Suprapubic skin (tissue), 4 donors: ENCODE results near the gene CLCN6.

Experiments
- EP300 ChIP-seq: sonication (generic); formaldehyde crosslinking; IDR thresholded peaks from one replicate; pipeline ENCODE4 v1.6.1; 2017; ENCODE audit warnings: antibody characterized with exemption
- POLR2AphosphoS5 ChIP-seq, 3 donors: sonication (generic); formaldehyde crosslinking; IDR thresholded peaks; one replicate each; pipeline ENCODE4 v1.6.1; 2017; ENCODE audit warnings: antibody characterized with exemption in 3 of 3
- TF ChIP-seq, protein P1 (sequence below), 2 donors: fragments of 200-600 bp in 1 of 2; fragments of 450-650 bp in 1 of 2; sonication (generic) in 1 of 2; IDR thresholded peaks; one replicate each; pipeline ENCODE4 v1.5.1; 2016 to 2019; ENCODE audit warnings: antibody characterized with exemption in 2 of 2, mild to moderate bottlenecking in 1 of 2, moderate library complexity in 1 of 2

GRCh38 chr1:11839727-11840705, 34.0 kb downstream of the CLCN6 start:
- TF ChIP-seq, protein P1, sequence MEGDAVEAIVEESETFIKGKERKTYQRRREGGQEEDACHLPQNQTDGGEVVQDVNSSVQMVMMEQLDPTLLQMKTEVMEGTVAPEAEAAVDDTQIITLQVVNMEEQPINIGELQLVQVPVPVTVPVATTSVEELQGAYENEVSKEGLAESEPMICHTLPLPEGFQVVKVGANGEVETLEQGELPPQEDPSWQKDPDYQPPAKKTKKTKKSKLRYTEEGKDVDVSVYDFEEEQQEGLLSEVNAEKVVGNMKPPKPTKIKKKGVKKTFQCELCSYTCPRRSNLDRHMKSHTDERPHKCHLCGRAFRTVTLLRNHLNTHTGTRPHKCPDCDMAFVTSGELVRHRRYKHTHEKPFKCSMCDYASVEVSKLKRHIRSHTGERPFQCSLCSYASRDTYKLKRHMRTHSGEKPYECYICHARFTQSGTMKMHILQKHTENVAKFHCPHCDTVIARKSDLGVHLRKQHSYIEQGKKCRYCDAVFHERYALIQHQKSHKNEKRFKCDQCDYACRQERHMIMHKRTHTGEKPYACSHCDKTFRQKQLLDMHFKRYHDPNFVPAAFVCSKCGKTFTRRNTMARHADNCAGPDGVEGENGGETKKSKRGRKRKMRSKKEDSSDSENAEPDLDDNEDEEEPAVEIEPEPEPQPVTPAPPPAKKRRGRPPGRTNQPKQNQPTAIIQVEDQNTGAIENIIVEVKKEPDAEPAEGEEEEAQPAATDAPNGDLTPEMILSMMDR (IDR thresholded peaks at IDR 0.05) = no peak
- TF ChIP-seq EP300 (no peak), POLR2AphosphoS5 (IDR thresholded peaks at IDR 0.05) (no peak)
